ENCODE results near the gene RTN4R. TPM values are rescaled to one million over a fixed set of nuclear protein-coding genes. Genes with fewer than 3 reads are reported as not detected.
"Not testable (repeated sequence)": the region's sequence is repeated elsewhere in the genome, so short reads cannot be mapped to it uniquely, and the experiment has no call there.

Gene RTN4R
- total and polyA plus RNA-seq, 2 of the 4 experiments (the other 2 are of a cell fraction): 0.18 to 0.94 TPM

DNA sequence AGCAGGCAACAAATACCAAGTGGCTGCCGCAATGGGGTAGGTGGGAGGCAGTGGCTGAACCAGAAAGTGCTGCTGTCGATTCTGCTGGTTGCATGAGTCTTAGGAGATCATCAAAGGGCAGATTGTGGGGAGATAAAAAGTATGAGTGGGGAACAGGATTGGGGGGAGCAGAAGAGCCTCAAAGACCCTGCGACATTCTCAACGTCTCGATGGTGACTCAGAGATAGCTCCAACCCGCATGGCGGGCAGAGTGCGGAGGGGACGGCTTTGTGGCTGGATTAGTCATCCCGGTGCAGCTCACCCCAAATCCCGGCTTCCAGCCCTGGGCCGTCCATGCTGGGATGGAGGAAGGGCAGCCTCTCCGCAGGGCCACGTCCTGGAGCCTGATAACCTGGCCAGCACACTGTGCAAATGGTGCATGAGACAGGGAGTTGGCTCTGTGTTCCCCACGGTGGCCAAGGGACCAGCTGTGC lies 11.6 kb upstream of the RTN4R start:
- intact Hi-C loops (cut with micrococcal nuclease) (no loop called here), in situ Hi-C loops (cut with MboI; ENCODE audit: low sequenced_read_pairs) (loop anchor here (5.0 kb wide), 1 partner anchor 107 kb away; no protein-coding TSS in a partner anchor), dilution Hi-C loops (cut with HindIII; ENCODE audit: low sequenced_read_pairs, unreplicated experiment) (no loop called here)
- H3K9me3 ChIP-seq (ENCODE audit: control insufficient read depth, insufficient read depth, low read length): no peaks in the 10 kb centered on the region
- no peaks in the 10 kb centered on the region for H3K79me1 ChIP-seq (ENCODE audit: low read depth in 1 of 2, low read length in 2 of 2)
- H2BK15ac ChIP-seq (ENCODE audit: low read depth, low read length): no peak overlapping the region
- H3K14ac ChIP-seq (replicated peaks; ENCODE audit: low read depth, low read length): no peak overlapping the region
- no peak overlapping the region for H4K8ac ChIP-seq (ENCODE audit: low read depth in 2 of 2, low read length in 2 of 2)
- H2BK20ac ChIP-seq (ENCODE audit: low read depth, low read length): no peak overlapping the region
- DNase-seq (peak; percentile 54), ATAC-seq (ENCODE audit: low read depth) (peak; percentile 72)
- ChIA-PET POLR2A (ENCODE audit: unreplicated experiment) (no interaction called here), CTCF (no interaction called here)
- no peak overlapping the region for H2BK120ac ChIP-seq (ENCODE audit: low read depth, low read length)
- no peaks in the 10 kb centered on the region for H3K4me1 ChIP-seq (ENCODE audit: control insufficient read depth, insufficient read depth, low read length)
- no peaks in the 10 kb centered on the region for H4K20me1 ChIP-seq (ENCODE audit: insufficient read depth, low read length)
- H4K91ac ChIP-seq (ENCODE audit: insufficient read depth, low read depth, low read length): no peak overlapping the region
- no peak overlapping the region for H3K56ac ChIP-seq (ENCODE audit: extremely low read depth, insufficient read depth, low read length)
- H3K4me3 ChIP-seq (ENCODE audit: insufficient read depth, low read depth, low read length): no peak overlapping the region
- WGBS, 2 experiments (ENCODE audit: extremely low coverage in 2 of 2, insufficient read length in 1 of 2): 63% methylated on average over 9 of the region's 15 CpGs; no CpG with 5 or more reads in 1 of the 2 experiments
- no peak overlapping the region for H3K27ac ChIP-seq (ENCODE audit: insufficient read depth, low read length)
- no peak overlapping the region for H2AK9ac ChIP-seq (replicated peaks; ENCODE audit: low read depth, low read length, poor library complexity)
- no peak overlapping the region for H2BK5ac ChIP-seq (ENCODE audit: low read depth, low read length, poor library complexity, severe bottlenecking)
- no TSS peak for BruUV-seq (replicated peaks)
- TF ChIP-seq FOS (IDR thresholded peaks at IDR 0.05; ENCODE audit: low read depth, low read length) (peak; percentile 32; the same call in 1 of the 2 replicates), CHD1 (IDR thresholded peaks at IDR 0.05; ENCODE audit: low read depth, low read length) (no peak)
- H3K18ac ChIP-seq (ENCODE audit: low read depth, low read length): no peak overlapping the region
- H3K9me1 ChIP-seq (ENCODE audit: insufficient read depth, low read length): no peaks in the 10 kb centered on the region
- no peak overlapping the region for H3K23ac ChIP-seq (ENCODE audit: low read depth, low read length)
- H3K4ac ChIP-seq (ENCODE audit: low read depth, low read length): no peak overlapping the region
- no peak overlapping the region for H2AK5ac ChIP-seq (ENCODE audit: low read depth, low read length)
- peaks cover 14% of the 10 kb centered on the region for H3K27me3 ChIP-seq (ENCODE audit: control insufficient read depth, insufficient read depth, low read length)
- H3K4me2 ChIP-seq (ENCODE audit: low read depth, low read length): no peak overlapping the region
- no peak overlapping the region for H4K5ac ChIP-seq (ENCODE audit: low read depth, low read length)
- H3K36me3 ChIP-seq (ENCODE audit: control insufficient read depth, insufficient read depth, low read length): no peaks in the 10 kb centered on the region
- H3K9ac ChIP-seq (ENCODE audit: low read depth, low read length): no peak overlapping the region
- no peak overlapping the region for H2AFZ ChIP-seq (replicated peaks; ENCODE audit: low read length, poor library complexity)

DNA sequence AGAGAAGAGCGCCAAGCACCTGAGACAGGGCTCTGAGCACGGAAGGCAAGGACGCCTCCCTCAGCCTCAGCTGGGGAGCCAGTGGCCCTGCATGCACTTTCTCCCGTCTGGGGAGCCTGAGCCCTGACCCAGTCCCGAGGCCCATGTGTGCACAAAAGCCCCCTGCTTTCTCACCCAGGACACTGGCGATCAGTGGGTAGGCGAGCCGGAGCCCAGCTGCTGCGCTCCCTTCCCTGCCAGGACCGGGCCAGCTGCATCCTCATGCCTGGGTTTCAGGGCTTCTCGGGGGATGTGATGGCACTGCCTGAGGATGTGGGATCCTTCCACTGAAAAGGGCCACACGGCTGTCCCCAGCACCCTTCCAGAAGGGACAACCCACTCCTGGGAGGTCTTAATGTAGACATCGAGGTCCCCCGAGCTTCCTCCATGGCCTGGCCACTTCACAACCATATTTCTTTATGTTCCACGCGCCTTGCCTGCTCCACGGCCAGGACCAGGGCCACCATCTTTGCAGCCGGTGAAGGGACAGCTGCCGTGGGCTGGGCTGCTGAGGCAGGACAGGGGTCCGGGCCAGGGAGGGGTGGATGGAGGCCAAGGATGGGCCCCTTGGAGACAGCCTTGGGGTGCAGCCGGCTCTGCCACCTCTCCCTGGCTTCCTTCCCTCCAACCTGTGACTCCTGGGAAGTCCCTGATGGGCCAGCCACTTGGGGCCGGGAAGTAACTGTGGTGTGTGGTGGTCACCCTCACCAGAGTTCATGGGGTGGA lies 10.8 kb upstream of the RTN4R start:
- H4K5ac ChIP-seq (ENCODE audit: low read depth, low read length); H3K4me1 ChIP-seq (ENCODE audit: control insufficient read depth, insufficient read depth, low read length); H3K9ac ChIP-seq (ENCODE audit: low read depth, low read length); H3K27ac ChIP-seq (ENCODE audit: insufficient read depth, low read length); H3K4me3 ChIP-seq (ENCODE audit: insufficient read depth, low read depth, low read length); H4K20me1 ChIP-seq (ENCODE audit: insufficient read depth, low read length); H2BK20ac ChIP-seq (ENCODE audit: low read depth, low read length); H3K18ac ChIP-seq (ENCODE audit: low read depth, low read length); H3K36me3 ChIP-seq (ENCODE audit: control insufficient read depth, insufficient read depth, low read length); intact Hi-C loops (cut with micrococcal nuclease); H4K91ac ChIP-seq (ENCODE audit: insufficient read depth, low read depth, low read length); H3K4ac ChIP-seq (ENCODE audit: low read depth, low read length); H3K23ac ChIP-seq (ENCODE audit: low read depth, low read length); H2BK15ac ChIP-seq (ENCODE audit: low read depth, low read length); H4K8ac ChIP-seq (ENCODE audit: low read depth in 2 of 2, low read length in 2 of 2); H3K9me3 ChIP-seq (ENCODE audit: control insufficient read depth, insufficient read depth, low read length); H3K4me2 ChIP-seq (ENCODE audit: low read depth, low read length); ATAC-seq (ENCODE audit: low read depth); H2AFZ ChIP-seq (replicated peaks; ENCODE audit: low read length, poor library complexity); H3K14ac ChIP-seq (replicated peaks; ENCODE audit: low read depth, low read length); BruUV-seq (replicated peaks); H3K79me1 ChIP-seq (ENCODE audit: low read depth in 1 of 2, low read length in 2 of 2); POLR2A ChIA-PET (ENCODE audit: unreplicated experiment); H2AK9ac ChIP-seq (replicated peaks; ENCODE audit: low read depth, low read length, poor library complexity); H2AK5ac ChIP-seq (ENCODE audit: low read depth, low read length); H3K56ac ChIP-seq (ENCODE audit: extremely low read depth, insufficient read depth, low read length); DNase-seq; dilution Hi-C loops (cut with HindIII; ENCODE audit: low sequenced_read_pairs, unreplicated experiment); H2BK120ac ChIP-seq (ENCODE audit: low read depth, low read length); H2BK5ac ChIP-seq (ENCODE audit: low read depth, low read length, poor library complexity, severe bottlenecking); H3K9me1 ChIP-seq (ENCODE audit: insufficient read depth, low read length); CTCF ChIA-PET: not testable (repeated sequence)
- H3K27me3 ChIP-seq (ENCODE audit: control insufficient read depth, insufficient read depth, low read length): peaks cover 11% of the 10 kb centered on the region
- no CpG with 5 or more reads among the region's 22 CpGs for whole genome bisulfite sequencing, 2 experiments (ENCODE audit: extremely low coverage in 2 of 2, insufficient read length in 1 of 2)
- in situ Hi-C loops (cut with MboI; ENCODE audit: low sequenced_read_pairs): loop anchor here (5.0 kb wide), 1 partner anchor 107 kb away; no protein-coding TSS in a partner anchor

Measured in IMR-90 (cell line).